Thymus (tissue), 11 donors: ENCODE results near the gene PRKCQ. TPM values are rescaled to one million over a fixed set of nuclear protein-coding genes. Genes with fewer than 3 reads are reported as not detected.

Source experiments
- DNase-seq, 9 donors: peaks; one replicate each; pipeline ENCODE4 v3.0.0-alpha.2; 2013; ENCODE audit warnings: low spot score in 9 of 9, low read depth in 6 of 9, missing footprints in 1 of 9
- H3K27ac ChIP-seq, 2 donors: one replicate each; pipeline ENCODE4 v1.5.1; 2013; ENCODE audit warnings: control low read depth in 1 of 2, low read depth in 1 of 2, low read length in 1 of 2, mild to moderate bottlenecking in 1 of 2, moderate library complexity in 1 of 2
- H3K27me3 ChIP-seq, 2 donors: one replicate each; pipeline ENCODE4 v1.5.1; 2013; ENCODE audit warnings: low read length in 1 of 2; ENCODE audit not compliant: control insufficient read depth in 2 of 2, insufficient read depth in 1 of 2
- H3K36me3 ChIP-seq, 2 donors: one replicate each; pipeline ENCODE4 v1.5.1; 2013; ENCODE audit warnings: low read length in 1 of 2, mild to moderate bottlenecking in 1 of 2, moderate library complexity in 1 of 2; ENCODE audit not compliant: control insufficient read depth in 2 of 2, insufficient read depth in 2 of 2
- H3K4me1 ChIP-seq, 2 donors: one replicate each; pipeline ENCODE4 v1.5.1; 2013; ENCODE audit warnings: low read length in 2 of 2; ENCODE audit not compliant: control insufficient read depth in 2 of 2, insufficient read depth in 2 of 2
- H3K4me3 ChIP-seq, 2 donors: one replicate each; pipeline ENCODE4 v1.5.1; 2013; ENCODE audit warnings: low read length in 2 of 2, control low read depth in 1 of 2, mild to moderate bottlenecking in 1 of 2
- H3K9me3 ChIP-seq, 2 donors: one replicate each; pipeline ENCODE4 v1.5.1; 2013; ENCODE audit warnings: low read length in 1 of 2, mild to moderate bottlenecking in 1 of 2; ENCODE audit not compliant: control insufficient read depth in 2 of 2, insufficient read depth in 1 of 2
- WGBS: extraction: QIAGEN DNeasy Blood & Tissue Kit; methylation state at CpG from one replicate; pipeline ENCODE4 v1.1.7; 2013; 5-methylcytosine and 5-hydroxymethylcytosine counted together
- polyA plus RNA-seq: library from polyadenylated mRNA; stranded (reverse); fragments of 200-250 nt; gene quantifications from one replicate; pipeline ENCODE4 v1.2.3, GENCODE V29; 2013
- total RNA-seq: library from RNA; stranded (reverse); fragments of 120-200 nt; gene quantifications from one replicate; pipeline ENCODE4 v1.2.4, GENCODE V29; 2013
- donor health status: healthy.

The PRKCQ gene
- total and polyA plus RNA-seq, 2 donors, result 18.1 to 55.2 TPM

GRCh38 chr10:6514844-6515780 is 65.0 kb downstream of the PRKCQ start:
- H3K4me1 ChIP-seq, result peaks cover 10 to 40% of the 10 kb centered on the region in 2 donors
- H3K27me3 ChIP-seq, result no peaks in the 10 kb centered on the region
- H3K27ac ChIP-seq, result no peak overlapping the region
- H3K9me3 ChIP-seq, result peaks cover 4 to 12% of the 10 kb centered on the region in 2 donors
- peaks cover 32 to 38% of the 10 kb centered on the region in 2 donors for H3K36me3 ChIP-seq
- DNase-seq, result no peak
- WGBS, result 95% methylated on average over 15 of the region's 15 CpGs
- no peak overlapping the region for H3K4me3 ChIP-seq

GRCh38 chr10:6514180-6514579 is 65.9 kb downstream of the PRKCQ start:
- Histone ChIP-seq H3K27me3 (no peaks in the 10 kb centered on the region), H3K36me3 (peaks cover 32 to 46% of the 10 kb centered on the region in 2 donors), H3K27ac (no peak overlapping the region), H3K4me3 (no peak overlapping the region), H3K9me3 (peaks cover 4 to 12% of the 10 kb centered on the region in 2 donors), H3K4me1 (peaks cover 10 to 31% of the 10 kb centered on the region in 2 donors)
- DNase-seq, result no peak
- WGBS, result 96% methylated on average over 7 of the region's 7 CpGs

GRCh38 chr10:6513476-6513875 is 66.6 kb downstream of the PRKCQ start:
- no peak overlapping the region for H3K4me3 ChIP-seq
- H3K36me3 ChIP-seq, result peaks cover 32 to 53% of the 10 kb centered on the region in 2 donors
- H3K9me3 ChIP-seq, result peaks cover 4 to 12% of the 10 kb centered on the region in 2 donors
- peak in 1 of 9 donors; percentile 50 for DNase-seq
- no peaks in the 10 kb centered on the region for H3K27me3 ChIP-seq
- no peak overlapping the region for H3K27ac ChIP-seq
- WGBS, result 46% methylated on average over 3 of the region's 3 CpGs
- peaks cover 10 to 28% of the 10 kb centered on the region in 2 donors for H3K4me1 ChIP-seq

- peaks cover 4 to 12% of the 10 kb centered on the region in 2 donors for H3K9me3 ChIP-seq
- no peak overlapping the region for H3K4me3 ChIP-seq
- no peaks in the 10 kb centered on the region for H3K27me3 ChIP-seq
- DNase-seq, result no peak
- peaks cover 10 to 25% of the 10 kb centered on the region in 2 donors for H3K4me1 ChIP-seq
- H3K36me3 ChIP-seq, result peaks cover 37 to 65% of the 10 kb centered on the region in 2 donors
- no peak overlapping the region for H3K27ac ChIP-seq
- WGBS, result 98% methylated on average over 3 of the region's 3 CpGs
Measured at GRCh38 chr10:6512182-6512581, 67.9 kb downstream of the PRKCQ start.

- H3K36me3 ChIP-seq, result peaks cover 37 to 70% of the 10 kb centered on the region in 2 donors
- H3K4me1 ChIP-seq, result peaks cover 10 to 19% of the 10 kb centered on the region in 2 donors
- no peak overlapping the region for H3K27ac ChIP-seq
- DNase-seq, result no peak
- H3K9me3 ChIP-seq, result peaks cover 4 to 12% of the 10 kb centered on the region in 2 donors
- H3K27me3 ChIP-seq, result no peaks in the 10 kb centered on the region
- 98% methylated on average over 6 of the region's 6 CpGs for WGBS
- H3K4me3 ChIP-seq, result no peak overlapping the region
Measured at GRCh38 chr10:6511347-6511746, 68.7 kb downstream of the PRKCQ start.

GRCh38 chr10:6507311-6507710 is 72.8 kb downstream of the PRKCQ start:
- 93% methylated on average over 5 of the region's 5 CpGs for WGBS

GRCh38 chr10:6505300-6505699 is 74.8 kb downstream of the PRKCQ start:
- no peaks in the 10 kb centered on the region for H3K9me3 ChIP-seq
- no peaks in the 10 kb centered on the region for H3K4me1 ChIP-seq
- H3K27me3 ChIP-seq, result no peaks in the 10 kb centered on the region
- H3K4me3 ChIP-seq, result no peak overlapping the region
- DNase-seq, result no peak
- H3K36me3 ChIP-seq, result peaks cover 22 to 62% of the 10 kb centered on the region in 2 donors
- H3K27ac ChIP-seq, result no peak overlapping the region

More at GRCh38 chr10:6507311-6507710, 72.8 kb downstream of the PRKCQ start:
- Histone ChIP-seq H3K36me3 (peaks cover 21 to 70% of the 10 kb centered on the region in 2 donors), H3K27ac (no peak overlapping the region), H3K27me3 (no peaks in the 10 kb centered on the region), H3K4me1 (no peaks in the 10 kb centered on the region), H3K4me3 (no peak overlapping the region), H3K9me3 (peaks cover 4 to 11% of the 10 kb centered on the region in 2 donors)
- DNase-seq, result no peak

GRCh38 chr10:6504296-6504695 is 75.8 kb downstream of the PRKCQ start:
- no peaks in the 10 kb centered on the region for H3K27me3 ChIP-seq

GRCh38 chr10:6503171-6503570 is 76.9 kb downstream of the PRKCQ start:
- no peaks in the 10 kb centered on the region for H3K9me3 ChIP-seq
- H3K4me3 ChIP-seq, result no peak overlapping the region
- H3K4me1 ChIP-seq, result peaks cover 3 to 12% of the 10 kb centered on the region in 2 donors
- H3K27ac ChIP-seq, result no peak overlapping the region
- H3K36me3 ChIP-seq, result peaks cover 27 to 58% of the 10 kb centered on the region in 2 donors
- H3K27me3 ChIP-seq, result no peaks in the 10 kb centered on the region
- DNase-seq, result no peak

More at GRCh38 chr10:6504296-6504695, 75.8 kb downstream of the PRKCQ start:
- no peak for DNase-seq
- 69% methylated on average over 1 of the region's 1 CpG for WGBS
- no peaks in the 10 kb centered on the region for H3K9me3 ChIP-seq
- no peak overlapping the region for H3K4me3 ChIP-seq
- H3K4me1 ChIP-seq, result peaks cover 0 to 2% of the 10 kb centered on the region in 2 donors
- no peak overlapping the region for H3K27ac ChIP-seq
- H3K36me3 ChIP-seq, result peaks cover 22 to 59% of the 10 kb centered on the region in 2 donors
